ENCODE data around the gene ARCN1.
"Not testable (repeated sequence)": the region's sequence is repeated elsewhere in the genome, so short reads cannot be mapped to it uniquely, and the experiment has no call there.

DNA sequence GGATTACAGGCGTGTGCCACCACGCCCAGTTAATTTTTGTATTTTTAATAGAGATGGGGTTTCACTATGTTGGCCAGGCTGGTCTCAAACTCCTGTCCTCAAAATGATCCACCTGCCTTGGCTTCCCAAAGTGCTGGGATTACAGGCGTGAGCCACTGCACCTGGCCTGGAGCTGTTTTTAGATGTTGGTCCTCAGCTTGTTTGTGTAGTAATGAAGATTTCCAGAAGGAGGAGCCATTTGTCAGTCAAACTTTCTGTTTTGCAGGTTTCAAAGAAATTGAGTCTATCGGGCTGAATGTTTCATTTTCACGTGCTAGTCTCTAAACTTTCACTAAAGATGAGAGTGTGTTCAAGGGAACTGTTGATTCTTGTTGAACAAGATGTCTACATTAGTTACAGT, 22.8 kb downstream of the ARCN1 start:
- TF ChIP-seq, protein P1, sequence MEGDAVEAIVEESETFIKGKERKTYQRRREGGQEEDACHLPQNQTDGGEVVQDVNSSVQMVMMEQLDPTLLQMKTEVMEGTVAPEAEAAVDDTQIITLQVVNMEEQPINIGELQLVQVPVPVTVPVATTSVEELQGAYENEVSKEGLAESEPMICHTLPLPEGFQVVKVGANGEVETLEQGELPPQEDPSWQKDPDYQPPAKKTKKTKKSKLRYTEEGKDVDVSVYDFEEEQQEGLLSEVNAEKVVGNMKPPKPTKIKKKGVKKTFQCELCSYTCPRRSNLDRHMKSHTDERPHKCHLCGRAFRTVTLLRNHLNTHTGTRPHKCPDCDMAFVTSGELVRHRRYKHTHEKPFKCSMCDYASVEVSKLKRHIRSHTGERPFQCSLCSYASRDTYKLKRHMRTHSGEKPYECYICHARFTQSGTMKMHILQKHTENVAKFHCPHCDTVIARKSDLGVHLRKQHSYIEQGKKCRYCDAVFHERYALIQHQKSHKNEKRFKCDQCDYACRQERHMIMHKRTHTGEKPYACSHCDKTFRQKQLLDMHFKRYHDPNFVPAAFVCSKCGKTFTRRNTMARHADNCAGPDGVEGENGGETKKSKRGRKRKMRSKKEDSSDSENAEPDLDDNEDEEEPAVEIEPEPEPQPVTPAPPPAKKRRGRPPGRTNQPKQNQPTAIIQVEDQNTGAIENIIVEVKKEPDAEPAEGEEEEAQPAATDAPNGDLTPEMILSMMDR (IDR thresholded peaks at IDR 0.05) = not testable (repeated sequence)
- not testable (repeated sequence) for TF ChIP-seq EZH2 (IDR thresholded peaks at IDR 0.05; ENCODE audit: borderline replicate concordance, insufficient read depth, low read depth, low read length, poor library complexity, severe bottlenecking)

Data from B cell (primary cell).